Astrocyte (in vitro differentiated cells and primary cell): Measurements from ENCODE around the gene HOXC11.

Source experiments
- CTCF ChIP-seq: IDR thresholded peaks from 2 replicates; pipeline ENCODE4 v1.5.1; 2011; ENCODE audit warnings: low read depth, mild to moderate bottlenecking, inconsistent platforms, low read length, moderate library complexity; ENCODE audit not compliant: insufficient read depth
- EZH2 ChIP-seq: IDR thresholded peaks from 2 replicates; pipeline ENCODE4 v1.6.1; 2012; ENCODE audit warnings: mild to moderate bottlenecking, low read length, inconsistent platforms; ENCODE audit not compliant: insufficient read depth

- no peak for TF ChIP-seq CTCF
- TF ChIP-seq EZH2: no peak
These were observed 37.4 kb downstream of the HOXC11 start for GRCh38 chr12:54010053-54010971.
